8988T (cell line): Measurements from ENCODE around the gene RNF126.
"Not testable (repeated sequence)": the region's sequence is repeated elsewhere in the genome, so short reads cannot be mapped to it uniquely, and the experiment has no call there.

Experiments used
- DNase-seq: peaks from one replicate; pipeline ENCODE4 v3.0.0; 2011

RNF126 gene

GRCh38 chr19:609004-609346 lies 54.0 kb downstream of the RNF126 start:
- peak; percentile 81 for DNase-seq

GRCh38 chr19:608155-609003 lies 54.6 kb downstream of the RNF126 start:
- DNase-seq = no peak

- no peak for DNase-seq
Observed at GRCh38 chr19:607301-608154, 55.5 kb downstream of the RNF126 start.

GRCh38 chr19:605061-605971 lies 57.7 kb downstream of the RNF126 start:
- DNase-seq = not testable (repeated sequence)

- no peak for DNase-seq
Observed at GRCh38 chr19:604355-604754, 58.7 kb downstream of the RNF126 start.

GRCh38 chr19:603779-604178 lies 59.2 kb downstream of the RNF126 start:
- not testable (repeated sequence) for DNase-seq

- DNase-seq = not testable (repeated sequence)
Observed at GRCh38 chr19:603302-603639, 59.7 kb downstream of the RNF126 start.

- no peak for DNase-seq
Observed at GRCh38 chr19:602391-603301, 60.4 kb downstream of the RNF126 start.

GRCh38 chr19:601790-602189 lies 61.2 kb downstream of the RNF126 start:
- DNase-seq = no peak

GRCh38 chr19:601310-601709 lies 61.7 kb downstream of the RNF126 start:
- DNase-seq = no peak
